GM13977 (cell line): ENCODE measurements around the gene ITPKB.

ENCODE experiments used
- DNase-seq: peaks from one replicate; pipeline ENCODE4 v3.0.0; 2012; ENCODE audit warnings: low spot score
- in situ Hi-C: fragments of 300-500 bp; cut with MboI; formaldehyde crosslinking; loops from one replicate; pipeline ENCODE4 v1.12.0; 2022; ENCODE audit warnings: low sequenced_read_pairs, low pct_unique_long_range_greater_than_20kb, mixed read lengths, inconsistent platforms; ENCODE audit not compliant: unreplicated experiment
- TF ChIP-seq, protein P1 (sequence below): IDR thresholded peaks from 2 replicates; pipeline ENCODE4 v1.5.1; 2012; ENCODE audit warnings: mild to moderate bottlenecking, control low read depth; ENCODE audit not compliant: insufficient read depth; ENCODE audit errors: extremely low read depth, missing control alignments

ITPKB gene

DNA sequence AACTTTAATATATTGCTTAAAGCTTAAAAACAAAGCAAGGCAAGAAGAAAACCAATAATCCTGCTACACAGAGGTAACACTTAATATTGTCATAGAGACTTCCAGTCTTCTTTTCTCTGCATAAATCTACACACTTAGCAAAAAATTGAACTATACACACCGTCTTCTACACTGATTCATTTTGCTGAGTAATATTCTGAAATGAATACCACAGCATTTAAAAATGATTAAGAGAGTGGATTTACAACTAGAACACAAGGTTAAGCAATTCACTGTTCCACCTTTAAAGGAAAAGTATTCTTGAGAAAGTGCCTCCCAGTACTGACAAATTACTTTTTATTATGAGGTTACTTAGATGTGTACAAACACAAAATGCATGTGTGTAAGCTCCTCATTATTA is 22.2 kb upstream of the ITPKB start:
- TF ChIP-seq, protein P1, sequence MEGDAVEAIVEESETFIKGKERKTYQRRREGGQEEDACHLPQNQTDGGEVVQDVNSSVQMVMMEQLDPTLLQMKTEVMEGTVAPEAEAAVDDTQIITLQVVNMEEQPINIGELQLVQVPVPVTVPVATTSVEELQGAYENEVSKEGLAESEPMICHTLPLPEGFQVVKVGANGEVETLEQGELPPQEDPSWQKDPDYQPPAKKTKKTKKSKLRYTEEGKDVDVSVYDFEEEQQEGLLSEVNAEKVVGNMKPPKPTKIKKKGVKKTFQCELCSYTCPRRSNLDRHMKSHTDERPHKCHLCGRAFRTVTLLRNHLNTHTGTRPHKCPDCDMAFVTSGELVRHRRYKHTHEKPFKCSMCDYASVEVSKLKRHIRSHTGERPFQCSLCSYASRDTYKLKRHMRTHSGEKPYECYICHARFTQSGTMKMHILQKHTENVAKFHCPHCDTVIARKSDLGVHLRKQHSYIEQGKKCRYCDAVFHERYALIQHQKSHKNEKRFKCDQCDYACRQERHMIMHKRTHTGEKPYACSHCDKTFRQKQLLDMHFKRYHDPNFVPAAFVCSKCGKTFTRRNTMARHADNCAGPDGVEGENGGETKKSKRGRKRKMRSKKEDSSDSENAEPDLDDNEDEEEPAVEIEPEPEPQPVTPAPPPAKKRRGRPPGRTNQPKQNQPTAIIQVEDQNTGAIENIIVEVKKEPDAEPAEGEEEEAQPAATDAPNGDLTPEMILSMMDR: no peak
- in situ Hi-C loops: no loop called here
- no peak for DNase-seq

DNA sequence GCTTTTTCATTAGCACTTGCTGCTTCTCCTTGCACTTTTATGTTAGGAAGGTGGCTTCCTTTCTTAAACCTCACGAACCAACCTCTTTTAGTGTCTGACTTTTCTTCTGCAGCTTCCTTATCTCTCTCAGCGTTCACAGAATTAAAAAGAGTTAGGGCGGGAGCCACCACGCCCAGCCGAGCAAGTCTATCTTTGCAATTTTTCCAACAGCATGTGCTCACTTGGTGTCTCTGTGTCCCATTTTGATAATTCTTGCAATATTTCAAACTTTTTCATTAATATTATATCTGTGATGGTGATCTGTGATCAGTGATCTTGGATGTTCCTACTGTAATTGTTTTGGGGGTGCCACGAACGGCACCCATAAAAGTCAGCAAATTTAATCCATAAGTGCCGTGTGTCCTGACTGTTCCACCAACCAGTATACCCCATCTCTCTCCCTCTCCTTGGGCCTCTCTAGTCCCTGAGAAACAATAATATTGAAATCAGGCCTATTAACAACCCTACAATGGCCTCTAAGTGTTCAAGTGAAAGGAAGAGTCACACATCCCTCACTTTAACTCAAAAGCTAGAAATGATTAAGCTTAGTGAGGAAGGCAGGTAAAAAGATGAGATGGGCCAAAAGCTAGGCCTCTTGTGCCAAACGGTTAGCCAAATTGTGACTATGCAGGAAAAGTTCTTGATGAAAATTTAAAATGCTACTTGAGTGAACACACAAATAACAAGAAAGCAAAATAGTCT is 15.9 kb upstream of the ITPKB start:
- in situ Hi-C loops: no loop called here
- DNase-seq: no peak
- TF ChIP-seq, protein P1: no peak

DNA sequence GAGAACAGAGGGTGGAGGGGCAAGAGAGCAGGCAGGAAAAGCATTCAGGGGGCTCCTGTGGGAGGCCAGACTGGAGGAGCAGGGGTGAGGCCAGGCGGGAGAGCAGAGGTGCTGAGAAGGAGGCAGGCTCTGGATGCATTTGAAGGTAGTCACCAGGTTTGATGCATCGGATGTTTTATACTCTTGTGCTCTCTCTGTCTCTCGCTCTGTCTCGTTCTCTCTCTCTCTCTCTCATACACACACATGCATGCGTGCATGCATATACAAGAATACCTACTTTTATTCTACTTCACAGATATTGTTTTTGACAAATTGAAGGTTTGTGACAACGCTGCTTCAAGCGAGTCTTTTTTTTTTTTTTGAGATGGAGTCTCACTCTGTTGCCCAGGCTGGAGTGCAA is 15.0 kb upstream of the ITPKB start:
- in situ Hi-C loops: no loop called here
- DNase-seq: no peak
- TF ChIP-seq, protein P1: no peak

DNA sequence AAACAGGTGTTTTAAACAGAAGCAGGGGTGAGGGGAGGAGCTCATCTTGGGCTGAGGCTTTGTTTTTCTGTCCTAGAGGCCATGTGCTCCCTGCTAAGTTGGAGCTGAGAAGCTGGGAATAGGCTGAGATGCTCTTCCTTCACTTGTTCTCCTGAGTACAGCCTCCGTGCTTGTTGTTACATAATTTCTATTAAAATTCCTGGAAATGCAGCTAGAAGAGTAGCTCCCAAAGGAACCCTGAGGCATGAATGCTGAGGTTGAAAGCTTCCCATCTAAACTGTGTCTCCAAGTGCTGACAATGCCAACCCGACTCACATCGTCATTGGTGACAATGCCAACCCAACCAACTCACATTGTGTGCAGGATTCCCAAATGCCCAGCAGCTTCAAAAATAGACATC is 12.6 kb upstream of the ITPKB start:
- in situ Hi-C loops: no loop called here
- TF ChIP-seq, protein P1: no peak
- DNase-seq: no peak

DNA sequence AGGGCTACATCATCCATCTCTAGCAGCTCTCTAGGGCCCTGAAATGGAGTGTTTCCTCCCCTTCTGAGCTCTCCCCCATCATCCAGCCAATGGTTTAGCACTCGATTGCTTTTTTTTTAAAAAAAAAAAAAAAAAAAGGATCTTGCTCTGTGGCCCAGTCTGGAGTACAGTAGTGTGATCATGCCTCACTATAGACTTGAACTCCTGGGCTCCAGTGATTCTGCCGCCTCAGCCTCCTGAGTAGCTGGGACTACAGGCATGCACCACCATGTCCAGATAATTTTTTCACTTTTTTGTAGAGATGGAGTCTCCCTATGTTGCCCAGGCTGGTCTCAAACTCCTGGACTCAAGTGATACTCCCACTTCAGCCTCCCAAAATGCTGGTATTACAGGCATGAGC is 12.1 kb upstream of the ITPKB start:
- TF ChIP-seq, protein P1: no peak
- in situ Hi-C loops: no loop called here
- no peak for DNase-seq

DNA sequence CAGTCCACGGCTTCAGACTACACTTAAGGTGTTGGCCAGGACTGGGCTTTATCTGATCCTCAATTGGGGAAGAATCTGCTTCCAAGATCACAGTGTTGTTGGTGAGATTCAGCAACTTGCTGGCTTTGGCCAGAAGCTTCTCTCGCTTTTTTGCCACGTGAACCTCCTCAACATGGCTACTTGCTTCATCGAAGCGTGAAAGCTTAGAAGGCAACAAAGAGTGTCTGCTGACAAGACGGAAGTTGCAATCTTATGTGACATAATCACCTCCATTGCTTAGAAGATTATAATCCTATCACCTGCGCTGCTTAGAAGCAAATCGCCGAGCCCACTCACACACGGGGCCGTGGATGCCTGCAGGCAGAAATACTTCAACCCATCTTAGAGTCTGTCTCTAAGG is 10.4 kb upstream of the ITPKB start:
- TF ChIP-seq, protein P1: no peak
- no peak for DNase-seq
- in situ Hi-C loops: no loop called here
